Measurements from ENCODE around the gene IP6K2. TPM values are rescaled to one million over a fixed set of nuclear protein-coding genes. Genes with fewer than 3 reads are reported as not detected.
A peak's percentile ranks its signal among the peaks of the same experiment; 100 is the strongest.

Gene IP6K2
- polyA plus RNA-seq, 1 donor: 176 TPM

DNA sequence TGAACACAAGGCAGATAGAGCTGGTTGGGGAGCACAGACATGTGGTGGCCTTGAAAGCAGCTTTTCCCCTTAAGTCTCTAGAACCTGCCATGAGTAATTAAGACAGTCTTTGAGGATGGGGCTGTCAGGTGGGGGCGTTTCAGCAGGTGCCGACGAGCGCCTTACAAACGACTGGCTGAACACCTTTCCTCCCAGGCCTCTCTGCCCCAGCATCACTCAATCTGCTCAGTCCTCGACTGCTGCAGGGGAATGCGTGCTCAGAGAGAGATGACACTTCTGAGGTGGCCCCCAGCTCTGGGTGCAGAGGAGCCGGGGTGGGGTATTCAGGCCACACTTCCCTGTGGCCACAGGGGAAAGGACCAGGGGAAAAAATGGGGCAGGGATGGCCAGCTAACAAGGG, 23.2 kb downstream of the IP6K2 start:
- peaks cover 6% of the 10 kb centered on the region for H3K4me1 ChIP-seq (ENCODE audit: control insufficient read depth, insufficient read depth, low read length)
- no CpG with 5 or more reads among the region's 8 CpGs for WGBS (ENCODE audit: insufficient coverage, low lambda C conversion rate)
- no peak overlapping the region for H3K4me3 ChIP-seq (ENCODE audit: low read length)
- DNase-seq: no peak
- no peak overlapping the region for H3K27ac ChIP-seq (ENCODE audit: low read length)
- peaks cover 83% of the 10 kb centered on the region for H3K36me3 ChIP-seq (ENCODE audit: control insufficient read depth, insufficient read depth, low read length)
- no peaks in the 10 kb centered on the region for H3K27me3 ChIP-seq (ENCODE audit: control insufficient read depth, insufficient read depth, low read length)
- H3K9me3 ChIP-seq (ENCODE audit: control insufficient read depth, low read depth, low read length): no peaks in the 10 kb centered on the region

GRCh38 chr3:48692551-48692950, 24.5 kb downstream of the IP6K2 start:
- DNase-seq: no peak
- Histone ChIP-seq H3K9me3 (ENCODE audit: control insufficient read depth, low read depth, low read length) (no peaks in the 10 kb centered on the region), H3K27ac (ENCODE audit: low read length) (no peak overlapping the region), H3K4me1 (ENCODE audit: control insufficient read depth, insufficient read depth, low read length) (peaks cover 6% of the 10 kb centered on the region), H3K4me3 (ENCODE audit: low read length) (no peak overlapping the region), H3K27me3 (ENCODE audit: control insufficient read depth, insufficient read depth, low read length) (no peaks in the 10 kb centered on the region), H3K36me3 (ENCODE audit: control insufficient read depth, insufficient read depth, low read length) (peaks cover 84% of the 10 kb centered on the region)

GRCh38 chr3:48690846-48691458, 26.1 kb downstream of the IP6K2 start:
- Histone ChIP-seq H3K36me3 (ENCODE audit: control insufficient read depth, insufficient read depth, low read length) (peaks cover 81% of the 10 kb centered on the region), H3K27me3 (ENCODE audit: control insufficient read depth, insufficient read depth, low read length) (no peaks in the 10 kb centered on the region), H3K9me3 (ENCODE audit: control insufficient read depth, low read depth, low read length) (no peaks in the 10 kb centered on the region), H3K4me1 (ENCODE audit: control insufficient read depth, insufficient read depth, low read length) (peaks cover 6% of the 10 kb centered on the region), H3K27ac (ENCODE audit: low read length) (no peak overlapping the region), H3K4me3 (ENCODE audit: low read length) (no peak overlapping the region)
- WGBS (ENCODE audit: insufficient coverage, low lambda C conversion rate): no CpG with 5 or more reads among the region's 2 CpGs
- DNase-seq: no peak

DNA sequence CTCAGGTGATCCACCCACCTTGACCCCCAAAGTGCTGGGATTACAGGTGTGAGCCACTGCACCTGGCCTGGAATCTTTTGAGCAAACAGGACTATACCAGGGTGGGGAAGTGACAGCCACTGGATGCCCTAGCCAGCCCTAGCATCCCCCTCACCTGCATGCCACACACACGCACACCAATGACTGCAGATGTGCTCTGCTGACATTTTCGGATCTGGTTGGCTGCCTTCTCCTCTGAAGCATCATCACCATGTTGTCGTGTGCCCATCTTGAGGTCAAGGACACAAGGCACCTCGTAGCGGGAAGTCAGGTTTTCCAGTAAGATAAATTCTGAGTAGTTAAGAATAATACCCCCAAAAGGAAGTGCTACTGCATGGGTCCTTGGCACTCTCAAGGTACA, 27.6 kb downstream of the IP6K2 start:
- Histone ChIP-seq H3K4me3 (ENCODE audit: low read length) (no peak overlapping the region), H3K4me1 (ENCODE audit: control insufficient read depth, insufficient read depth, low read length) (peaks cover 6% of the 10 kb centered on the region), H3K9me3 (ENCODE audit: control insufficient read depth, low read depth, low read length) (no peaks in the 10 kb centered on the region), H3K27me3 (ENCODE audit: control insufficient read depth, insufficient read depth, low read length) (no peaks in the 10 kb centered on the region), H3K36me3 (ENCODE audit: control insufficient read depth, insufficient read depth, low read length) (peaks cover 69% of the 10 kb centered on the region), H3K27ac (ENCODE audit: low read length) (no peak overlapping the region)
- WGBS (ENCODE audit: insufficient coverage, low lambda C conversion rate): no CpG with 5 or more reads among the region's 5 CpGs
- DNase-seq: no peak

GRCh38 chr3:48688737-48689075, 28.3 kb downstream of the IP6K2 start:
- DNase-seq: no peak
- Histone ChIP-seq H3K27ac (ENCODE audit: low read length) (no peak overlapping the region), H3K4me1 (ENCODE audit: control insufficient read depth, insufficient read depth, low read length) (peaks cover 10% of the 10 kb centered on the region), H3K36me3 (ENCODE audit: control insufficient read depth, insufficient read depth, low read length) (peaks cover 62% of the 10 kb centered on the region), H3K4me3 (ENCODE audit: low read length) (no peak overlapping the region), H3K27me3 (ENCODE audit: control insufficient read depth, insufficient read depth, low read length) (no peaks in the 10 kb centered on the region), H3K9me3 (ENCODE audit: control insufficient read depth, low read depth, low read length) (no peaks in the 10 kb centered on the region)
- WGBS (ENCODE audit: insufficient coverage, low lambda C conversion rate): no CpG with 5 or more reads among the region's 3 CpGs

DNA sequence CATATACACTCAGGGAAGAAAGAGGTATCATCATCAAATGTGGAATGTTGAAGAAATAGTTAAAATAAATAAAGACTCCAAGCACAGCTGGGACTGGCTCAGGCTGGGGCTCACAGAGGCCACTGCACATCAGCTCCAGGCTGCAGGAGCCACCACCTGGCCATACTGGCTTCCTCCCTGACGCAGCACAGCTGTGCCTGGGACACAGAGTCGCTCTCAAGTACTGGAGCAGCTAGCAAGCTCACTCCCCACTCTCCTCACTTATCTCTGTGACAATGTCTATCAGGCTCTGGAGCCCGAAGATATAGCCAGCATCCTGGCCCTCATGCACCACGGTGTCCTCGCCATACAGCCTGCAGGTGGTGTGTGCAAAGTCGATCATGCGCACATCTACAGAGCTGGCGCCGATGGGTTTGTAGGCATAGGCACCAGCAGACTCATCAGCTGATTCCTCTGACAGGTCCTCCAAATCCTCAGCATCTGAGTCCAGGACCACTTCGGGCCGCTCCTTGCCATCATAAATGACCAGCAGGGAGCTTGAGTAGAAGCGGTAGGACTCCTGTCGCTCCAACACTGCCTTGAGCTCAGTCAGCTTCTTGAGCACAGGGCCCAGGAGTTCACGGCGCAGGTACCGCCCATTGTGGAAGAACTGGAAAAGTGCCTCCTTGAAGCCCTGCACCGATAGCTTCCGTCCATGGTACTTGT, 28.8 kb downstream of the IP6K2 start:
- no peak overlapping the region for H3K27ac ChIP-seq (ENCODE audit: low read length)
- H3K4me3 ChIP-seq (ENCODE audit: low read length): no peak overlapping the region
- no peaks in the 10 kb centered on the region for H3K27me3 ChIP-seq (ENCODE audit: control insufficient read depth, insufficient read depth, low read length)
- peaks cover 57% of the 10 kb centered on the region for H3K36me3 ChIP-seq (ENCODE audit: control insufficient read depth, insufficient read depth, low read length)
- 100% methylated on average over 2 of the region's 18 CpGs for WGBS (ENCODE audit: insufficient coverage, low lambda C conversion rate)
- no peaks in the 10 kb centered on the region for H3K9me3 ChIP-seq (ENCODE audit: control insufficient read depth, low read depth, low read length)
- no peak for DNase-seq
- peaks cover 14% of the 10 kb centered on the region for H3K4me1 ChIP-seq (ENCODE audit: control insufficient read depth, insufficient read depth, low read length)

DNA sequence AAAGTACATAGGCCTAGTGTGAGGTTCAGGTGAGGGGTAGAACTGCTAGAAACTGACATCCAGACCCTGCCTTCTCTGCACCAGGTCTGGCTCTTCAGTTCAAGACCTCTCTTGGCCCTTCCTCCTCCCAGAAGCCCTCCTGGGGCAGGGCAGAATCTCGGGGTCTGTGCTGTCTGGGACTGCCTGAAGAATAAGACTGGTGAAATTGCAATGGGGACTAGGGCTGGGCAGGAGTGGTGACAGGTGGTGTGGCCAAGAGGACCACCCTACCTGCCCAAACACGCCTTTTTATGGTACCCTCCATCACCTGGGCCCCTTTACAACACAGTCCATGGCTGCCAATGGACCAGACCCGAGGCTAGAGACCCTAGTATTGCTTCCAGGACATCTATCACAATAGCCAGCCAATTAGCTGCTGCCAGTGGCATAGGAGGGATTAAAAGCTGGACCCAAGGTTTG, 29.8 kb downstream of the IP6K2 start:
- Histone ChIP-seq H3K27ac (ENCODE audit: low read length) (no peak overlapping the region), H3K9me3 (ENCODE audit: control insufficient read depth, low read depth, low read length) (no peaks in the 10 kb centered on the region), H3K4me3 (ENCODE audit: low read length) (no peak overlapping the region), H3K4me1 (ENCODE audit: control insufficient read depth, insufficient read depth, low read length) (peaks cover 14% of the 10 kb centered on the region), H3K36me3 (ENCODE audit: control insufficient read depth, insufficient read depth, low read length) (peaks cover 54% of the 10 kb centered on the region), H3K27me3 (ENCODE audit: control insufficient read depth, insufficient read depth, low read length) (no peaks in the 10 kb centered on the region)
- WGBS (ENCODE audit: insufficient coverage, low lambda C conversion rate): no CpG with 5 or more reads among the region's 3 CpGs
- DNase-seq: no peak

DNA sequence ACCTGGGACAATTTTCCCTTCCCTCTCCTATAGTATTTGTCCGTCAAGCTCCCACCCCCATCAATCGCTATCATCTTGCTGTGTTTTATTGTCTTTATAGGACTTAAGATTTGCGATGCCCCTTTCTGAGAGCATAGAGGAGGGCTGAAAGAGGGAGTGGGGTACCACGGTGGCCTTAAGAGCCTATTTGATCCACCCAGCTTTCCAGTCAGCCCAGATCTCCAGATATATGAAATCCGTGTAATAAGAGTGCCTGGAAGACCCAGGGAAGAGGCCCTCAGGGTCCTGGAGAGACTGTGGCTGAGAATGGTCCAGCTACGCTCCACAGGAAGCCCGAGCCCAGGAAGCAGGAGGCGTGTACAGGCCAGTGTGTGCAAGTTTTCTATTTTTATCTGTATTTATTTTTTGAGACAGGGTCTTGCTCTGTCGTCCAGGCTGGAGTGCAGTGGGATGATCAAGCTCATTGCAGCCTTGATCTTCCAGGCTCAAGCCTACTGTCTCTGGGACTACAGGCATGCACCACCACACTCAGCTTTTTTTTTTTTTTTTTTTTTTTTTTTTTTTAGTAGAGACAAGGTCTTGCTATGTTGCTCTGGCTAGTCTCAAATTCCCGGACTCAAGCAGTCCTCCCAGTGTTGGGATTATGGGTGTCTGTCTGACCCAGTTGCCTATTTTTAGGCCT, 30.3 kb downstream of the IP6K2 start:
- peaks cover 14% of the 10 kb centered on the region for H3K4me1 ChIP-seq (ENCODE audit: control insufficient read depth, insufficient read depth, low read length)
- no peaks in the 10 kb centered on the region for H3K27me3 ChIP-seq (ENCODE audit: control insufficient read depth, insufficient read depth, low read length)
- WGBS (ENCODE audit: insufficient coverage, low lambda C conversion rate): 60% methylated on average over 1 of the region's 10 CpGs
- H3K36me3 ChIP-seq (ENCODE audit: control insufficient read depth, insufficient read depth, low read length): peaks cover 55% of the 10 kb centered on the region
- DNase-seq: no peak
- H3K9me3 ChIP-seq (ENCODE audit: control insufficient read depth, low read depth, low read length): no peaks in the 10 kb centered on the region
- H3K27ac ChIP-seq (ENCODE audit: low read length): no peak overlapping the region
- no peak overlapping the region for H3K4me3 ChIP-seq (ENCODE audit: low read length)

DNA sequence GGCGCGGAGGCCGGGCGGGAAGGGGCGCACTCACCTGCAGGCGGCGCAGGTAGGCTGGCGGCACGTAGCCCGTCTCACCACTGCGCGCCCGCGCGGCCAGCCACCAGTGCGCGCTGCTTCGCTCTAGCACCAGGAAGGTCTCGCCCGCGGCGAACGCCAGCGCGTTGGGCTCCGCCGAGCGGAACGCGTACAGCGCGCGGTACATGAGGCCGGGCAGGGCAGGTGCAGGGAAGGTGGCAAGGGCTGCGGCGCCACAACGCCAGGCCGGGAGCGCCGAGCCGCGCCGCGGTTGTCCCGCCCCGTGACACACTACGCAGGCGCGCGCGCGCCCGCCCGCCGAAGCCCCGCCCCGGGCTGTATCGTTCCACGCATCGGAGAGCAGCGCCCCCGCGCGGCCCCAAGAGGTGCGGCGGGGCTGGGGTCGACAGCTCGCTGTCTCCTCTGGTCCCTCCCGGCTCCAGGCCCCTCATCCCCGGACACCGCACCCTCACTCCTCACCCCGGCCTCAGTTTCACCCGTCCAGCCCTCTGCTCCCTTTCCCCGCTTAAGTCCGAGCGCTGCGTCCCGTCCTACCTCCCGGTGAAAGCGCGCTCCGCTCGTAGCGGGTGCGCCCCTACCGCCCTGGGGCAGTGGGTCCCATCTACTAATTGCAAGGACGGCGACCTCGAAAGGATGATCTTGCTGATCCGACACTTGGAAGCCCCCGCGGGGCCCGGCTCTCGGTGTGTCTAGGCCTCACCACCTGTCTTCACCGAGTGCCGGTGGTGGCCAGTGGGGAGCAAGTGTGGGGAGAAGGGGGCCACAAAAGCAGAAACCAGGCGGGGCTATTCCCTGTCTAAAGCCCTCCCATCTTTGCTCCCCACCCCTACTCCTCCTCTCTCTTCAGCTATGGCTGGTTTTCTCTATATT, 31.2 kb downstream of the IP6K2 start, which contains the start of gene NCKIPSD:
NCKIPSD (minus strand) TSS at position 313 of the 909 bp plus-strand sequence; CDS start at position 205, 108 bp downstream.
- H3K4me3 ChIP-seq (ENCODE audit: low read length): peak within 1 kb of the TSS; percentile 80
- peak; percentile 83 to 90 for DNase-seq
- peaks cover 58% of the 10 kb centered on the region for H3K36me3 ChIP-seq (ENCODE audit: control insufficient read depth, insufficient read depth, low read length)
- peak within 1 kb of the TSS; percentile 68 for H3K27ac ChIP-seq (ENCODE audit: low read length)
- no CpG with 5 or more reads among the region's 97 CpGs for WGBS (ENCODE audit: insufficient coverage, low lambda C conversion rate)
- peaks cover 14% of the 10 kb centered on the region for H3K4me1 ChIP-seq (ENCODE audit: control insufficient read depth, insufficient read depth, low read length)
- no peaks in the 10 kb centered on the region for H3K9me3 ChIP-seq (ENCODE audit: control insufficient read depth, low read depth, low read length)
- no peaks in the 10 kb centered on the region for H3K27me3 ChIP-seq (ENCODE audit: control insufficient read depth, insufficient read depth, low read length)

- Histone ChIP-seq H3K9me3 (ENCODE audit: control insufficient read depth, low read depth, low read length) (no peaks in the 10 kb centered on the region), H3K4me1 (ENCODE audit: control insufficient read depth, insufficient read depth, low read length) (peaks cover 14% of the 10 kb centered on the region), H3K27me3 (ENCODE audit: control insufficient read depth, insufficient read depth, low read length) (no peaks in the 10 kb centered on the region), H3K36me3 (ENCODE audit: control insufficient read depth, insufficient read depth, low read length) (peaks cover 58% of the 10 kb centered on the region), H3K4me3 (ENCODE audit: low read length) (peak overlapping the region; percentile 80), H3K27ac (ENCODE audit: low read length) (no peak overlapping the region)
- DNase-seq: no peak
- WGBS (ENCODE audit: insufficient coverage, low lambda C conversion rate): no CpG with 5 or more reads among the region's 13 CpGs
Measured at GRCh38 chr3:48685293-48685602, 31.8 kb downstream of the IP6K2 start.

Data from large intestine (tissue), 3 donors.